Esophagus muscularis mucosa (tissue), 3 donors: ENCODE measurements around the gene METTL15.

Experiments used
- EP300 ChIP-seq: sonication (generic); formaldehyde crosslinking; IDR thresholded peaks from one replicate; pipeline ENCODE4 v1.6.1; 2017; ENCODE audit warnings: antibody characterized with exemption
- TF ChIP-seq, protein P1 (sequence below), 3 experiments: fragments of 200-600 bp in 2 of 3; fragments of 450-650 bp in 1 of 3; sonication (generic) in 2 of 3; IDR thresholded peaks; one replicate each; pipeline ENCODE4 v1.5.1; 2017 to 2019; ENCODE audit warnings: antibody characterized with exemption in 3 of 3, mild to moderate bottlenecking in 2 of 3, moderate library complexity in 1 of 3

GRCh38 chr11:28142724-28143123 is 34.5 kb downstream of the METTL15 start:
- TF ChIP-seq, protein P1, sequence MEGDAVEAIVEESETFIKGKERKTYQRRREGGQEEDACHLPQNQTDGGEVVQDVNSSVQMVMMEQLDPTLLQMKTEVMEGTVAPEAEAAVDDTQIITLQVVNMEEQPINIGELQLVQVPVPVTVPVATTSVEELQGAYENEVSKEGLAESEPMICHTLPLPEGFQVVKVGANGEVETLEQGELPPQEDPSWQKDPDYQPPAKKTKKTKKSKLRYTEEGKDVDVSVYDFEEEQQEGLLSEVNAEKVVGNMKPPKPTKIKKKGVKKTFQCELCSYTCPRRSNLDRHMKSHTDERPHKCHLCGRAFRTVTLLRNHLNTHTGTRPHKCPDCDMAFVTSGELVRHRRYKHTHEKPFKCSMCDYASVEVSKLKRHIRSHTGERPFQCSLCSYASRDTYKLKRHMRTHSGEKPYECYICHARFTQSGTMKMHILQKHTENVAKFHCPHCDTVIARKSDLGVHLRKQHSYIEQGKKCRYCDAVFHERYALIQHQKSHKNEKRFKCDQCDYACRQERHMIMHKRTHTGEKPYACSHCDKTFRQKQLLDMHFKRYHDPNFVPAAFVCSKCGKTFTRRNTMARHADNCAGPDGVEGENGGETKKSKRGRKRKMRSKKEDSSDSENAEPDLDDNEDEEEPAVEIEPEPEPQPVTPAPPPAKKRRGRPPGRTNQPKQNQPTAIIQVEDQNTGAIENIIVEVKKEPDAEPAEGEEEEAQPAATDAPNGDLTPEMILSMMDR (IDR thresholded peaks at IDR 0.05) = no peak
- TF ChIP-seq EP300 = no peak
